Lung (tissue), 12 donors: Measurements from ENCODE around the gene FAM228B. TPM values are rescaled to one million over a fixed set of nuclear protein-coding genes. Genes with fewer than 3 reads are reported as not detected.
A peak's percentile ranks its signal among the peaks of the same experiment; 100 is the strongest.

Experiments
- ATAC-seq: fragments of 200-7000 bp; cut with Tn5 transposase; one replicate; pipeline ENCODE4 v1.9.1; 2020; ENCODE audit warnings: moderate number of reproducible peaks; ENCODE audit not compliant: insufficient read depth, low FRiP score
- DNase-seq, 3 donors: peaks; one replicate each; pipeline ENCODE4 v3.0.0-alpha.2; 2013 to 2017
- H3K27ac ChIP-seq, 2 donors: one replicate each; pipeline ENCODE4 v1.5.1; 2013; ENCODE audit warnings: mild to moderate bottlenecking in 2 of 2, moderate library complexity in 2 of 2, control low read depth in 1 of 2, inconsistent platforms in 1 of 2, low read depth in 1 of 2, low read length in 1 of 2
- H3K27me3 ChIP-seq, 3 donors: one replicate each; pipeline ENCODE4 v1.5.1; 2013; ENCODE audit warnings: low read length in 2 of 3; ENCODE audit not compliant: control insufficient read depth in 3 of 3, insufficient read depth in 3 of 3
- H3K36me3 ChIP-seq, 4 donors: one replicate each; pipeline ENCODE4 v1.5.1; 2013; ENCODE audit warnings: low read length in 4 of 4, mild to moderate bottlenecking in 1 of 4, moderate library complexity in 1 of 4; ENCODE audit not compliant: control insufficient read depth in 4 of 4, insufficient read depth in 4 of 4
- H3K4me1 ChIP-seq, 5 donors: one replicate each; pipeline ENCODE4 v1.5.1; 2013; ENCODE audit warnings: low read length in 5 of 5, mild to moderate bottlenecking in 2 of 5, moderate library complexity in 1 of 5; ENCODE audit not compliant: control insufficient read depth in 5 of 5, insufficient read depth in 5 of 5
- H3K4me3 ChIP-seq: one replicate; pipeline ENCODE4 v1.5.1; 2013; ENCODE audit warnings: mild to moderate bottlenecking, control low read depth, moderate library complexity
- H3K9ac ChIP-seq, 2 donors: one replicate each; pipeline ENCODE4 v1.5.1; 2013; ENCODE audit warnings: low read length in 2 of 2, control low read depth in 1 of 2; ENCODE audit not compliant: insufficient read depth in 1 of 2
- H3K9me3 ChIP-seq, 4 donors: one replicate each; pipeline ENCODE4 v1.5.1; 2013; ENCODE audit warnings: low read length in 3 of 4, mild to moderate bottlenecking in 1 of 4, moderate library complexity in 1 of 4; ENCODE audit not compliant: control insufficient read depth in 4 of 4, insufficient read depth in 3 of 4
- WGBS, 2 donors: extraction: QIAGEN DNeasy Blood & Tissue Kit; methylation state at CpG; one replicate each; pipeline ENCODE4 v1.1.7; 2013; 5-methylcytosine and 5-hydroxymethylcytosine counted together
- polyA plus RNA-seq, 2 donors: library from polyadenylated mRNA; stranded (reverse); fragments of 200-250 nt; gene quantifications; one replicate each; pipeline ENCODE4 v1.2.1, GENCODE V29; 2013
- total RNA-seq, 2 donors: library from RNA; depleted of rRNA in 1 of 2; stranded (reverse); fragments of >200 nt in 1 of 2; gene quantifications; one replicate each; pipeline ENCODE4 v1.2.1, GENCODE V29; 2014 to 2021
- TF ChIP-seq, protein P1 (sequence below): IDR thresholded peaks from 2 replicates; pipeline ENCODE4 v1.5.1; 2012; ENCODE audit warnings: mild to moderate bottlenecking; ENCODE audit errors: control extremely low read depth, extremely low read depth
- donor health status: control.
- donor health status: control.
- donor health status: Bipolar disorder and iron deficiency.
- donor health status: healthy.
- donor health status: DM: yes; HTN: yes; CAD: no.

FAM228B gene
- total and polyA plus RNA-seq, 4 donors = 5.0 to 35.4 (median 22.0) TPM

DNA sequence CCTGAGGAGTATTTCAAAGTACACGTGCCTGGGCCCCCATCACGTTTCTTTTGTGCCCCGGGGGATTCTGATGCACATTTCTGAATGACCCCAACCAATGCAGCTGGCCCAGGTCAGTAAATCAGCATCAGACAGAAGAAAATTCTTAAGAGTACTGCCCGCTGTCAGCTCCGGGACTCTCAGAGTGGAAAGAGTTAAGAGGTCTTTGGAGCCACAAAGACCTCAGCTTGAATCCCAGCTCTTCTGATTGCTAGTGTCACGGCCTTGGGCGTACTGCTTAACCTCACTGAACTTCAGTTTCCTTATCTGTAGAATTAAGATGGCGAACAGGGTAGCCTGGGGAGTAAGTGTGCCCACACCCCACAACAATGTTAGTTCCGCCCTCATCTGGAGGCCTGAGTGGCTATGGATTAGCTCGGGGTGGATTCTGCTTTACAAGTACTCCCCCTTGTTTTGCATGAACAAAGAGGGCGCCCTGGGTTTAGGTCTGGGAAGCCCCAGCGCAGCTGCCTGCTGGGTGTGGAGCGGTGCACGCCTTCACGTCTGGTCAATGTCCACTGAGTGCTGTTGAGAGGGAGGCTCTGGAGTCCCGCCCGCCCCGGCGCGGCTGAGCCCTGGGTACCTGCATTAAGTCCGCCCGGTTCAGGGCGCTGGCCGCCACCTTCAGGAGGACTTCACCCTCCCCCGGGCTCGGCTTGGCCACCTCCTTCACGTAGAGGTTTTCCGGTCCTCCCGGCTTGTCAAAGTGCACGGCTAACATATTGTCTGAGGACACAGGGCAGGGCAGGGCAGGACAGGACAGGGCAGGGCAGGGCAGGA, 39.5 kb upstream of the FAM228B start:
- H3K9ac ChIP-seq = peak overlapping the region; percentile 55 to 77
- H3K27me3 ChIP-seq = no peaks in the 10 kb centered on the region
- TF ChIP-seq, protein P1, sequence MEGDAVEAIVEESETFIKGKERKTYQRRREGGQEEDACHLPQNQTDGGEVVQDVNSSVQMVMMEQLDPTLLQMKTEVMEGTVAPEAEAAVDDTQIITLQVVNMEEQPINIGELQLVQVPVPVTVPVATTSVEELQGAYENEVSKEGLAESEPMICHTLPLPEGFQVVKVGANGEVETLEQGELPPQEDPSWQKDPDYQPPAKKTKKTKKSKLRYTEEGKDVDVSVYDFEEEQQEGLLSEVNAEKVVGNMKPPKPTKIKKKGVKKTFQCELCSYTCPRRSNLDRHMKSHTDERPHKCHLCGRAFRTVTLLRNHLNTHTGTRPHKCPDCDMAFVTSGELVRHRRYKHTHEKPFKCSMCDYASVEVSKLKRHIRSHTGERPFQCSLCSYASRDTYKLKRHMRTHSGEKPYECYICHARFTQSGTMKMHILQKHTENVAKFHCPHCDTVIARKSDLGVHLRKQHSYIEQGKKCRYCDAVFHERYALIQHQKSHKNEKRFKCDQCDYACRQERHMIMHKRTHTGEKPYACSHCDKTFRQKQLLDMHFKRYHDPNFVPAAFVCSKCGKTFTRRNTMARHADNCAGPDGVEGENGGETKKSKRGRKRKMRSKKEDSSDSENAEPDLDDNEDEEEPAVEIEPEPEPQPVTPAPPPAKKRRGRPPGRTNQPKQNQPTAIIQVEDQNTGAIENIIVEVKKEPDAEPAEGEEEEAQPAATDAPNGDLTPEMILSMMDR = no peak
- 9 to 11% methylated on average over 30 of the region's 30 CpGs for WGBS, 2 donors
- ATAC-seq = peak; percentile 68
- H3K4me1 ChIP-seq = peaks cover 0 to 19% (median 5%) of the 10 kb centered on the region in 5 donors
- H3K36me3 ChIP-seq = peaks cover 5 to 28% (median 19%) of the 10 kb centered on the region in 4 donors
- no peaks in the 10 kb centered on the region for H3K9me3 ChIP-seq
- H3K27ac ChIP-seq = peak overlapping the region; percentile 88 to 92
- H3K4me3 ChIP-seq = peak overlapping the region; percentile 36
- DNase-seq = peak; percentile 88 to 93 (median 92)

DNA sequence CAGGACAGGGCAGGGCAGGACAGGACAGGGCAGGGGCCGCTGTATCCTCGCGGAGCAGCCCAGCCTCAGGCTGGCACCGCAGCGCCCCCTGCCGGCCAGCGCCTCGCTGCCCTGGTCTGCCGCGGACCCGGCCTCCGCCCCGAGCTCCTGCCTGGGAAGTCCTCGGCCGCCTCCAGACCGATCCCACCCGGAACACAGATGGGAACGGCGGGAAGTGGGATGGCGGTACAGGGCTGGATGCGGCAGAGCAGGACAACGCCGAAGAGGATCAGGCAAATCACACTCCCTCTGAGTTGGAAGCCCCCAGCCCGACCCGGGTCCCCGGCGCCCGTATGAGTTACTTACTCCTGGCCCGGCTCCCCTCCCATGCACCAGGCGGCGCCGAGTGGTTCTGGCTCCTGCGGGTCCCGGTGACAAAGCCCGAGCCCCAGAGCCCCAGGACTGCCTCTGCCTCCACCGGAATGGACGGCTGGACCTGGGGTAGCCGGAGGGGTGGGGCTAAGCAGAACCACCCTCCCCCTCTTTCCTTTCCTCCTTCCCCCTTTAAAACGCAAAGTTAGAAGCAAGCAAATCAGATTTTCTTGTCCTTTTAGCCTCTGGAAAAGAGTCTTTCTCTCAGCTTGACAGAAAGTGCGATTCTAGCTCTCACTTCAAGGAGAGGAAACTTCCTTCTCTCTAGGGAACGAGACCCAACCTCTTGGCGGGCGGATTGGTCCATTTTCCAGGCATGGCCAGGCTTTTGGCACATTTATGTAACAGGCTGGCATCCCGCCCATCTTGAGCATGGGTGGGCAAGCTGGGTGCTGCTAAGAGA, 38.7 kb upstream of the FAM228B start, which contains the start of gene TP53I3:
TSS of gene TP53I3 (minus strand) at position 449 of the 814 bp plus-strand sequence. CDS start 508 bp downstream, outside the sequence.
- ATAC-seq (peak; percentile 95), DNase-seq (peak; percentile 95 to 97 (median 96))
- H3K27ac ChIP-seq = peak within 1 kb of the TSS; percentile 88 to 92
- TF ChIP-seq, protein P1 = peak; percentile 89
- WGBS, 2 donors = 0% methylated on average over 44 of the region's 44 CpGs
- H3K9ac ChIP-seq = peak within 1 kb of the TSS; percentile 55 to 96
- H3K4me3 ChIP-seq = peak within 1 kb of the TSS; percentile 38
- H3K27me3 ChIP-seq = no peaks in the 10 kb centered on the region
- peaks cover 0 to 19% (median 5%) of the 10 kb centered on the region in 5 donors for H3K4me1 ChIP-seq
- H3K36me3 ChIP-seq = peaks cover 5 to 23% (median 19%) of the 10 kb centered on the region in 4 donors
- no peaks in the 10 kb centered on the region for H3K9me3 ChIP-seq

DNA sequence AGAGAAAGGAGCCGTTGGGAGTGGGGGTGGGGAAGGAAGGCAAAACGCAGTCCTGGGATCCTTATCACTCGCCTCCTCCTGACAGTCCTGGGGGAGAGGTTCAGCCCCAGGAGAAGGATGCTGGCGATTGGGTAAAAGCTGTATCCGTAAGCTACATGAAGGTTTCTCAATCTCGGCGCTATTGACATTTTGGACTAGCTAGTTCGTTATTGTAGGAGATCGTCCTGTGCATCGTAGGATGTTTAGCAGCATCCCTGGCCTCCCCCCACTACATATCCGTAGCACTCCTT, 38.1 kb upstream of the FAM228B start:
- DNase-seq = no peak
- H3K9ac ChIP-seq = peak overlapping the region; percentile 42 to 96
- no peaks in the 10 kb centered on the region for H3K9me3 ChIP-seq
- peaks cover 5 to 22% (median 19%) of the 10 kb centered on the region in 4 donors for H3K36me3 ChIP-seq
- TF ChIP-seq, protein P1 = no peak
- peak overlapping the region; percentile 38 for H3K4me3 ChIP-seq
- WGBS, 2 donors = 16 to 25% methylated on average over 11 of the region's 11 CpGs
- peaks cover 0 to 19% (median 5%) of the 10 kb centered on the region in 5 donors for H3K4me1 ChIP-seq
- peak overlapping the region; percentile 88 to 92 for H3K27ac ChIP-seq
- ATAC-seq = no peak
- H3K27me3 ChIP-seq = no peaks in the 10 kb centered on the region
